GM21390 (cell line): ENCODE results near the gene OR52I2.

Experiments used
- ATAC-seq: cut with Tn5 transposase; IDR thresholded peaks from one replicate; pipeline ENCODE4 v1.9.1; 2021; ENCODE audit not compliant: unreplicated experiment

Gene OR52I2

GRCh38 chr11:4581443-4581842, at the start of gene OR52I2:
TSS of gene OR52I2 (plus strand) at chr11:4581743.
- ATAC-seq = no peak

- ATAC-seq = peak; percentile 57
These were observed 41.8 kb upstream of the OR52I2 start for GRCh38 chr11:4539603-4540219.

GRCh38 chr11:4541071-4541470, 40.5 kb upstream of the OR52I2 start:
- no peak for ATAC-seq

- ATAC-seq = no peak
These were observed 38.0 kb upstream of the OR52I2 start for GRCh38 chr11:4543561-4543960.

- ATAC-seq = no peak
These were observed 36.7 kb upstream of the OR52I2 start, which contains the start of gene OR52M1 for GRCh38 chr11:4544891-4545290. TSS of gene OR52M1 (plus strand) at chr11:4545191. CDS start at chr11:4545191, 0 bp downstream.

- ATAC-seq = no peak
These were observed 34.7 kb upstream of the OR52I2 start for GRCh38 chr11:4546878-4547277.

- ATAC-seq = no peak
These were observed 34.1 kb upstream of the OR52I2 start for GRCh38 chr11:4547416-4547815.

GRCh38 chr11:4551346-4551979, 30.1 kb upstream of the OR52I2 start:
- ATAC-seq = no peak

- ATAC-seq = no peak
These were observed 21.8 kb upstream of the OR52I2 start for GRCh38 chr11:4559527-4560440.

- no peak for ATAC-seq
These were observed 21.1 kb upstream of the OR52I2 start for GRCh38 chr11:4560467-4560866.

GRCh38 chr11:4565371-4565770, 16.2 kb upstream of the OR52I2 start:
- ATAC-seq = no peak

- ATAC-seq = no peak
These were observed 12.5 kb upstream of the OR52I2 start for GRCh38 chr11:4569075-4569474.

- ATAC-seq = no peak
These were observed 4.7 kb upstream of the OR52I2 start for GRCh38 chr11:4576880-4577279.

GRCh38 chr11:4577761-4578160, 3.8 kb upstream of the OR52I2 start:
- no peak for ATAC-seq

- ATAC-seq = no peak
These were observed 2.9 kb upstream of the OR52I2 start for GRCh38 chr11:4578624-4579023.

- ATAC-seq = no peak
These were observed 1.4 kb upstream of the OR52I2 start for GRCh38 chr11:4580124-4580523.

GRCh38 chr11:4589017-4589416, 7.5 kb downstream of the OR52I2 start:
- no peak for ATAC-seq

GRCh38 chr11:4593739-4594138, 12.2 kb downstream of the OR52I2 start, which contains the start of gene OR52I1:
TSS of gene OR52I1 (plus strand) at chr11:4594039. CDS start at chr11:4594039, 0 bp downstream.
- ATAC-seq = no peak

- ATAC-seq = no peak
These were observed 23.5 kb downstream of the OR52I2 start for GRCh38 chr11:4605057-4605456.

- no peak for ATAC-seq
These were observed 24.9 kb downstream of the OR52I2 start for GRCh38 chr11:4606231-4607015.

GRCh38 chr11:4607096-4607495, 25.6 kb downstream of the OR52I2 start:
- no peak for ATAC-seq
